Urothelium cell line (cell line): ENCODE results near the gene EPHA4.
A peak's percentile ranks its signal among the peaks of the same experiment; 100 is the strongest.

Experiments
- DNase-seq: peaks from one replicate; pipeline ENCODE4 v3.0.0; 2011; ENCODE audit warnings: low spot score, mixed read lengths
- FAIRE-seq: peaks from 2 replicates; lab custom pipeline; 2011; peaks lifted over from hg19 to GRCh38; lab: Jason Lieb, UNC

Gene EPHA4

DNA sequence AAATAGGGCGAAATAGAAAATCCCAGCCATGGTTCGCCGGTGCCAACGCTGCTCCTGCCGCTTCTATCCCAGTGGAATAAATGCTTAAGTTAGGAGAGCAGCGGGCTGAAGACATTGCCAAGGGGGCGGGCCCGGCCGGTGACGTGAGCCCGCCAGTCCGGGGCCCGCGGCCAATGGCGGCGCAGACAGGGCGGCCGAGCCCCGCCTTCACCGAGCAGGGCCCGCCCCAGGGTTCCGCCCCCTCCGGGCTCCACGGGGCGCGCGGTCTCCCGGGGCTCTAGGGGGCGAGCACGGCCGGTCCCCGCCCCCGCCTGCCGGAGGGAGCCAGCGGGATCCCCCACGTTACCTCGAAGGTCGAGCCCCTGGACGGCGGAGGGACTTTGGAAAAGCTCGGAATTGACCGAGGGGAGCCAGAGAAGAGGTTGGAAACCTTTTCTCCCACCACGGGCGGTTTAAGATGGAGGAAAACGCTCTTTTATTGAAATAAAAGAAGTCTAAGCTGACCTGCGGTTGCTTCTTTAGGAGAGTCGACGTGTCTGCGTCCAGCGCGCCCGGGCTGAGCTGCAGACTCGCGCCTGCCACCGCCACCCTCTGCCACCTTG, at the start of gene EPHA4:
Gene EPHA4 (minus strand): TSS at position 86 of the 602 bp plus-strand sequence. CDS start 56 bp downstream, at position 30.
- no peak for FAIRE-seq
- peak; percentile 72 for DNase-seq

DNA sequence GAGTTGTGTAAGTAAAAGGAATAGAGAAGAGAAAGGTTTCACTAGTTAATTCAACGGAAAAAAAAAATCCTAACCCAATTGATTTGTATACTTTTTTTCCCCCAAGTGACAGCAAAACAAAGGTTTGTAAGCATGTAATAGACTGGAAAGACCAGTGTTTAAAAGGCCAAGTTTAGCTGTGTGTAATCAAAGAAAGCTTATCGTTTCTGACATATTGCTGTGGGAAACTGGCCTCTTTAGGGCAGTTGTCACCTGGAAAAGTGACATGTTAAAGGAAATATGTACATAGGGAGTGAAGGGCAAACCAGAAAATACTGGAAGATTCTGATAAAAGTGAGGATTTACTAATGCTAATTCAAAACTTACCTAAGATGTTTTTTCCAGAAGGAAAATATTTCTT, 45.9 kb upstream of the EPHA4 start:
- FAIRE-seq, result no peak
- no peak for DNase-seq

DNA sequence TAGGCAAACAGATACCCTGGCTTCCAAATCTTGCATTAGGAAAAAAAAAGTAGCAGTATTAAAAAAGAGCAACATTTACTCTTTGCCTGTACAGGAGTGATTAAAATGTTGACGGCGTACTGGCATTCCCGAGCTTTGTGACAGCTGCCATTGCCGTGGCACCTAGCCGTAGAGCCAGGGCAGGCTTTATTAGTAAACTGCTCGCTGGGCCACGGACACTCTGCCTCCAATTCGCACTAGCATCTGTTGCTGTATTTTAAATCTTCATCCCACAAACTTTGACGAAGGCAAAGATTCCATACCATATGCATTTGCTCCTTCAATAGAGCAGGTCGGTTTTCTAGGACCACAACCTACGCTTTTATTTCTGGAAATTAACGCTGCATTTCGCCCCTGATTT, 44.5 kb upstream of the EPHA4 start:
- no peak for DNase-seq
- no peak for FAIRE-seq

DNA sequence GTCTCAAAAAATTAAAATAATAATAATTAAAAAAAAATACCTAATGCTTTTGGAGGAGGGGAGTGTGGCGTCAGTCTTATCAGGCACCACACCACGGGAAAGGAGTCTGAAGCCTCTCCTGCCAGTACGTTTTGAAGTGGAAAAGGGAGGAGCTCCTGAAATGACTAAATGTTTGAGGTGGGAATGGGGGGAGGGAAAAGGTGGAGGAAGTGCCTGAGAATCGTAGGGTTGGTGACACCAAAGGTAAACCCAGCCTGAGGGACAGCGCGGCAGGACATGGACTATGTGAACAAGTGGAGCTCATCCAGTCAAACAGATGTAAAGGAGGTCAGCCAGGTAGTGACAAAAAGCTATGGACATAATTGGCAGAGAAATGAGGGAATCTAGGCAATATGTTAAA, 42.2 kb upstream of the EPHA4 start:
- no peak for FAIRE-seq

DNA sequence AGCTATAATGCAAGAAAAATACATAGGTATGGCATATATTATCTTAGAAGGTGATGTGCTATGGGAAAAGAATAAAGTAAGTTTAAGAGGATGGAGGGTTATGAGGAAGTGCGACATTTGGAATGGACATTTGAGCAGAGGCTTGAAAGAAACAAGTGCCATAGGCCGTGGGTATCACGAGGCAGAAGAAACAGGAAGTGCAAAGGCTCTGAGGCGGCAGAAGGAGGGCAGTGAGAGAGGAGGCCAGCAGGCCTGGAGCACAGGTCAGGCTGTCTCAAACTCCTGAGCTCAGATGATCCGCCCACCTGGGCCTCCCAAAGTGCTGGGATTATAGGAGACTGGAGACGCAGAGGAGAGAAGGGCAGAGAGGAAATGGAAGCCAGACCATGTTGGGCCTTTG, 40.7 kb upstream of the EPHA4 start:
- FAIRE-seq (no peak), DNase-seq (no peak)

More for the DNA sequence above, 42.2 kb upstream of the EPHA4 start:
- DNase-seq, result no peak

DNA sequence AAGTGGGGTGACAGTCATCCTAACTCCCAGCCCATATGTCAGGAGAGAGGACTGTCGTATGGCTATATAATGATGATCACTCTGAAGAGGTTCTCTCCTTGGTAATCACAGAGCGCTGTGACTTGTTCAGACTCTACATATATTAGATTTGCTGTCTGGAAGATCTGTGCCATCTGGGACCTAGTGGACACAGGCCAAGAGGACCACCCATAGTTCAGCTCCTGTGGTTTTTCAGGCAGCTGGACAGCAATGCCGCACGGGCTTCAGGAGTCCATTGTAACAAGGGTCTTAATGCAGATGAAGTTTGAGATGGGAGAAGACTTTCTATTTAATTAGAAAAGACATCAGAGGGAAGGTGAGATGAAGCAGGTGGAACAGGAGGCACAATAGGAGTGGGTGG, 40.1 kb upstream of the EPHA4 start:
- FAIRE-seq (no peak), DNase-seq (no peak)

DNA sequence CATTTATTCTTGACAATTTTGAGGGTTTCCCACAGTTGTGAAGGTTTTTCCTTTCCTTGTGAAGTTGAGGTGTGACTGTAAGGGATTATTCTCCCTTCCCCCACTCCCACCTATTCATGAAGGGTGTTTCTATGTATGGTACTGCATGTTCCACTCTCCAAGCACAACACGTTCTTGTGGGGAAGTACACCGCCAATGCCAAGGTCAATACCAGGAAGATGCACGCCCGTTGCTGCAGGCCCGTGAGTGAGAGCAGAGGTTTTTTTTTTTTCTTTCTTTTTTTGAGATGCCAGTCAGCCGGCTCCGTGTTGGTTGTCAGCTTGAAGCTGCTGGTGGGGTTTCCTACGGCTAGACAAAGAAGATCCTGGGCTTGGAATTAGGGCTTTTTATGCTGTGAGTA, 38.6 kb upstream of the EPHA4 start:
- FAIRE-seq, result no peak

DNA sequence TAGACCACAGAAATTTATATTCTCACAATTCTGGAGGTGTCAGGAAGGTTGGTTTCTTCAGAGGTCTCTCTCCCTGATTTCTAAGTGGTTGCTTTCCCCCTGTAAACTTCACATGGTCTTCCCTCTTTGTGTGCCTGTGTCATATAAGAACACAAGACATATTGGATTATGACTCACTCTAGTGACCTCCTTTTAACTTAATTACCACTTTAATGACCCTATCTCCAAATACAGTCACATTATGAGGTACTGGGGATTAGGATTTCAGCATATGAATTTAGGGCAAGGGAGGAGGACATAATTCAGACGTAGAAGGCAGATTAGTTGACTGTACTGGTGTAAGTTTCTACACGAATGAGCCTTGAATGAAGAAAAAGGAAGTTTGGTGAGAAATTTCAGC, 38.2 kb upstream of the EPHA4 start:
- DNase-seq (no peak), FAIRE-seq (no peak)

More for the DNA sequence above, 38.6 kb upstream of the EPHA4 start:
- DNase-seq, result no peak

DNA sequence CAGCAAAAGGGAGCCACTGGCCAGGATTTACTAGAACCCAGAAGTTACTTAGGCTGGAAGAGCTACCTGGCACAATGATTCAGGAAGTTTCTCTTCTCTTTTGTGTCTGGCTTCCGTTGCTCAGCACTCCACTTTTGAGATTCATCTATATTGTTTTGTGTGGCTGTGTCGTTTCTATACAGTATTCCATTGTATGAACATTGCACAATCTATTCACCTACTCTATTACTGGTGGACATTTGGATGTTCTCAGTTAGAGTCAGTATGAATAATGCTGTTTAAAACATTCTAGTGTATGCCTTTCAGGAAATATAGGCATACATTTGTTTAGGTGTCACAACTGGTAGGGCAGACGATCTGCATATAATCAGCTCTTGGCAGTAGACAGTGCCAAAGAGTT, 36.3 kb upstream of the EPHA4 start:
- no peak for FAIRE-seq

DNA sequence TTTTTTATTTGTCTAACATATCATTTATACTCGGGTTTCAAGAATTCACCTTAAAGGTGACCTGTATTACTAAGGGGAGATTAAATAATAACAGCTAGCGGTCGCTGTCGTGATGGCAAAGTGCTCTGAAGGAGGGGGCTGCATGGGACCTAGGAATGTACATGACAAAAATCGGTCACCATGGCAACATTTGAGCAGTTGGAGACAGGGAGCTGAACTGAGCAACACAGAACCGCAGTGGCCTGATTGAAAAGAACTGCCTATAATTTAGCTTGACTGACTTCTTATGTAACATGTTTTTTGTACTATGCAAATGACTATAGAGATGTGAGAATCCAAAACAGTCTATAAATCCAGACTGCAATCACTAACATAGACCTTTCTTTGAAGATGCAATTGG, 34.3 kb upstream of the EPHA4 start:
- DNase-seq (no peak), FAIRE-seq (no peak)

More for the DNA sequence above, 36.3 kb upstream of the EPHA4 start:
- DNase-seq, result no peak

DNA sequence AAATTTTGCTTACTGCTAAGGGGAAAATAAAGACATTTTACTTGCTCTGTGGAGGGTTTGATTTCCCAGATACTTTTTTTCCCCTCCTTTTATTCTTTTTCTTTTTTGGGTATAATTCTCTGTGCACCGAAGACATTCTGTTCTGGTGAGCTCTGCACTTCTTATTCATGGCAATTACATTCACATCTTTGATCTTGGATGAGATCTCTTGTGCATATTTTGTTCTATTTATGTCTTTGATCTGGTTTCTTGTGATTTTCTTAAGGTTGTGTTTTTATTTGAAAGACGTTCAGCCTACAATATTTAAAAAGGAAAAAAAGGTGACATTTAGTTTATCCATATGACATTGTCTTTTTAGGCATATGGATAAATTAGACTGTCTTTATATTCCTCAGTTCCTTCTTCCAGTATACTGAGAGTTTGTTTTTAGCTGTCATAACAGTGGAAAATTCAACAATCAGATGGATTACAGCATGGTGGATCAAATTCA, 33.7 kb upstream of the EPHA4 start:
- DNase-seq (no peak), FAIRE-seq (no peak)

DNA sequence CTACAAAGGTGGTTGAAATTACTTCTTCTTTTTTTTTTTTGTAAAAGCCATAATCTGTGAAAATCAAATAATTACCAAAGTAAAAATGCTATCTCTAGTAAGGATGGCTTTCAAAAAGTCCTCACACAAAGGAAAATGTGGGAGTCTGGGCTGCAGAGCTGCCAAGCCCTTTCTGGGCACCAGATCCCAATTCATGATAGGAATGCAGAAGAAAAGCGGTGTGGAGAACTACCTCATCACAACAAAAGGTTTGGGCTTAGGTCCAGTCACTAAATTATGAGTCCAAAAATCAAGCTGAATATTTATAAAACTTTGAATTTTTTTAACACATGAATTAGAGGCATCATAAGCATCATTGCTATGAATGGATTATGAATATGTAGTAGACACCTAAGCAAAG, 30.8 kb upstream of the EPHA4 start:
- DNase-seq (no peak), FAIRE-seq (no peak)

DNA sequence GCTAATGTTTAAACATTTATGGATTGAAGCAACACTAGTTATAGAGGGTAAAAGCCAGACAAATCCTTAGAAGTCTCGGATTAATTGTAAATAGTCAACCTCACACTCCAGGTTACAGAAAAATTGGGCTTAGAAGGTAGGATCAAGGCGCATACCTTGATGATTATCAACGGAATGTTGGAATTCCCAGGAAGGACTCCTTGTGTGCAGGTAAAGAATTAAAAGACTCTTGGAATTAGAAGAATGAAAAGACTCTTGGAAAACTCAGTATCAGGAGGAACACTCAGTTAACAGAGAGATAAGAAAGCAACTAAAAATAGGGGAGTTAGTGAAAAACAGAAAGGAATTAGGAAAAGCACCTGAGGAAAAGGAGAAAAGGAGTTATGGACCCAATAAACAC, 29.3 kb upstream of the EPHA4 start:
- FAIRE-seq, result no peak
- DNase-seq, result no peak

DNA sequence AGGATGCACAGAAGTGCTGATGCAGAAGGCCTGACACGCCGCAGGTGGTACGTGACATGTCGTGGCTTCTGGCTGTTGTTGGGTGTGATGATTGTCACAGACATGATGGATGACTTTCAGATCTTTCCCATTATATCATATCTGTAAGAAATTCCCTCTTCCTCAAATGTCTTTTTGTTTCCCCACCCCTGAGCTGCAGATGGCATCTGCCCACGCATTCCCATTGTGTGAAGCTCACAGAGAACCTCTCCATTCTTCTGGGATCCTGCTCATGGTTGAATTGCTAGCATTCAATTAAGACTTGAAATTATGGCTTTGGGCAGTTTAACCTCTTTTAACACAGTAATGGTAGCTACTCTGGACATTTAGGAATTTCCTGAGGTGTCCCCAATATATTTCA, 28.3 kb upstream of the EPHA4 start:
- DNase-seq (no peak), FAIRE-seq (no peak)

DNA sequence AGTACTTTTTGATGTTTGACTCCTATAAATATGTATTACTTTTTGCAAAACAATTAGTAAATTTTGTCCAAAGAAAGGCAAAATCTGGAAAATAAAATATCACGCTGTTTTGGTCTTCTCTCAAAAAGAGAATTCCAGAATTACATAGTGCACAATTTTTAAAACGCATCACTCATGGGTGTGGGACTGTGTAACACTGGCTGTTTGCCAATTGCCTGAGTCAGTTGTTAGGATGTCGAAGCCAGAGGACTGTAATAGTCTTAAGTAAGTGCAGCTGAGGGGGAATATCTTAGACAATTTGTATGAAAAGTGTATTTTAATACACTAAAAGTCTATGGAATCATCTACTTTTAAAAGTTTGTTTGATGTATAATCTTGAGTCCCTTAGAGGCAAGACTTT, 24.1 kb upstream of the EPHA4 start:
- FAIRE-seq, result no peak
- DNase-seq, result peak; percentile 61

DNA sequence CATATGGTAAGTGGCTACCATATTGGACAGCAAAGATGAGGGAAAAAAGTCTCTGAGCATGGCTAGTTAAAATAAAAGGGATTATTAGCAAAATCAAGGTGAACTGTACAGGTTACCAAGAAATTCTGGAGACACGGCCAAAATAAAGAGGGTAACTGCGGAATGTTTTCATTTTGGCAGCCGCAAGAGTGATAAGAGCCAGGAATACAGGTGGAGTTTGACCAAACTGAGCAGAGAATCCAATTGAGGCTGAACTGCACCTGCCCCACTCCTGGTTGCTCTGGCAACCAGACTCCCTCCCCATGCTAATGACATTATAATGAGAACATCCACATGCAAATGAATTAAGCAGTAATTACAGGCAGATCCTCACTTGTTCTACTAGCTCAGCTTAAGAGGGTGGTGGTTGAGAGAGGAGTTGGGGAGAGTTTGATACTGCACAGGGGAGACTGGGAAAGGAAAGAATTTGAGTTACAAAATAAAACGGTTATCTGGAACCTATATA, 18.8 kb upstream of the EPHA4 start:
- FAIRE-seq (no peak), DNase-seq (no peak)

DNA sequence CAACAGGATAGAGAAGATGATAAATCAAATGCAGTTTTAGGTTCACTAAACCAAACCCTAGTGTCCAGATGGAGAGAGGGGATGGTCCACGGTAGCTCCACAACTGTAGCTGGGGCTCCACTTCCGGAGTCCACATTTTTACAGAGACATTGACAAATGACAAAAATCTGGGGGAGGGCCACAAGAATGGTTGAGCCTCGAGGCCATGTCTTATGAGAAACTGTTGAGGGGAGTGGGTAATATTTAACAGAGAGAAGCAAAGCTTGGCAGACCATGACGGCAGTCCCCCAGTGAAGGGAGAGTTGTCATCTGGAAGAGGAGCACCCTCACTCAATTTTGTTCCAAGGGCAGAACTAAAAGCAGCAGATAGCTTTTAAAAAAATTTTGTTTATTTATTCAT, 17.6 kb upstream of the EPHA4 start:
- DNase-seq (no peak), FAIRE-seq (no peak)

DNA sequence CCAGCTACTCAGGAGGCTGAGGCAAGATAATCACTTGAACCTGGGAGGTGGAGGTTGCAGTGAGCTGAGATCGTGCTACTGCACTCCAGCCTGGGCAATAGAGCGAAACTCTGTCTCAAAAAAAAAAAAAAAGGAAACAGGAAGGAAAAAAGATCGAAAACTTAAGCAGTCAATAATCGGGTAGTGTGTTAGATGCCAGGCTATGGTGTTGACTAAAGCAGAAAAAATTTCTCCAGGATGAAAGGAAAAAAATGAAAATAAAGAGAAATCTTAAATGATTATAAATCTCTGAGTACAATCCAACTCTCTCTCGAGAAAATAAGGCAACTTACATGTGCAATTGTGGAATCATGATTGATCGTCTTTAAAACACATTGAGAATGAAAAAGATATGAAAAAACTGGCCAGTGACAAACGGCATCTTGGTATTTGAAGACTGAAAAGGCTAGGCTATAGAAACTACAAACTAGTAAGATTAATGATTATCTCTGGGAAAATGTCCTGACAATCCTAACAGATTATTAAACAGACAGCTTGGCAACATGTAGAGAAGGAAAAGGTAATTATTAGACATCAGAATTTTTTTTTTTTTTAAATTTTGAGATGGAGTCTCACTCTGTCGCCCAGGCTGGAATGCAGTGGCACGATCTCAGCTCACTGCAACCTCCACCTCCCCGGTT, 16.3 kb upstream of the EPHA4 start:
- FAIRE-seq, result no peak
- DNase-seq, result no peak

DNA sequence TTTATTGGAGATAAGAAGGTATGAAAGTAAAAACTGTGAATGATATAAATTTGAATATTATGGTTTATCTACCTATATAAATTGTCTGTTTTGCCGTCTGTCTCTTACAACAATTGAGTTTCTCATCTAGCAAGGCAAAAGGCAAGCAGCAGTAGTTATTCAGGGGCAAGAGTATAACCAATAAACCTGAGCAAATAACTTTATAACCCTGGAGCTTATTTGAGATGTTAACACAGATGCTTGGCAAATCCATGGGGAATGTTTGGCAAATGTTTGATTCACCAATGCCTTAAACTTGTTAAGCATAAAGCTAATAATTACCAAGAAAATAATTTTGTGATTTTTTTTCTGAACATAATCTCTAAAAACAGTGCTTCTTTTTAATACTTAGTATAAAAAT, 9.9 kb upstream of the EPHA4 start:
- DNase-seq (no peak), FAIRE-seq (no peak)

DNA sequence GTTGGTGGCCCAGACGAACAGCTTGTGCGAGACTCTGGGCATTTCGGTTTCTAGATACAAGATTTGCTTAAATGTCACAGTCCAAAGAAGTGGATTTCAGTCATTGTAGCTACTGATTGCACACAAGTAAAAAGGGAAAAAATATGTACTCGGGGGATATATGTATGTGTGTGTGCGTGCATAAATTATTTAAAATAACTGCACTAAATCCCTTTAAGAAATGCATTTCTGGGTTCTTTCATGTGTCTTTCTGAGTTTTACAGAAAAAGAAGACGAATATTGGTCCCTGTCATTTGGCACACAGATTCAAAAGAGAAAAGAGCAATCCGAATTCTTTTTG, 2.1 kb upstream of the EPHA4 start:
- DNase-seq, result no peak
- FAIRE-seq, result no peak

DNA sequence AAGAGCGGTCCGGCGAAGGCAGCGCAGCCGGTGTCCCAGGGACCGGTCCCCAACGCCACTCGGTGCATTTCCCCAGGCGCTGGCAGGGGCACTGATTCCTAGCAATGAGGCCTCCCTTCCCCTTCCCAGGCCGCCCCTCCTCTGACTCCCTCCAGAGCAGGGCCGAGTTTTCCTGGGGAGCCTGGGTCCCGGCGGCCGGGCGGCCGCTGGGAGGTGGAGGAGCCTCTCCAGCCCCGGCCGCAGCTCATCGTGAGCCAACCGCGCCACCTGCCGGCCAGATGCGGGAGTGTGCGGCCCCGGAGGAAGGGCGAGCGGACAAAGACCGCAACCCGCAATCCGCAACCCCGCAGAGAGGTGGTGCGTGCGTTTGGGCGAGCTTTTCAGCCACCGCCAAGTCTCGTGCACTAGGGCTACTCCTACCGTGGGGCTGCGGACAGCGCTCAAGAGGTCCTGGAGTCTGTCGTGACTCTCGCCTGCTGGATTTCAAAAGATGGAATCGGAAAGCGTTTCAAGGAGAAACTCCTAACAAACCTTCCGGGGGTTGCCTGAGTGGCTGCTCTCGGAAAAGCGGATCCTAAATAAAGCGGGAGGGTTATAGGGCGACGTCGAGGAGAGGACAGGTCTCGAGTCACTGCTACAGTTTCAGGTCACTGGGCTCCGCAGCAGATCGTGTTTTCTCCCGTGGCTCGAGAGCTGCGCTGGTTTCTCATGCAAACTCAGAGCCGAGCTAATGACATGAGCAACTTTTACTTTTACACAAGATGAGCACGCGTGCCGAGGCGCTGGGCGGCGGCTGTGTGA, 1.5 kb upstream of the EPHA4 start:
- no peak for FAIRE-seq
- DNase-seq, result peak; percentile 89
